Fibroblast of lung (primary cell): ENCODE data around the gene COL9A2.

Source experiments
- CTCF ChIP-seq, 2 donors: IDR thresholded peaks in 1 of 2; conservative IDR thresholded peaks in 1 of 2; 1 replicate in 1 of 2; 2 replicates in 1 of 2; pipeline ENCODE4 v1.5.1; 2011 to 2012; ENCODE audit warnings: low read length in 2 of 2, control low read depth in 1 of 2, inconsistent platforms in 1 of 2, low read depth in 1 of 2, mild to moderate bottlenecking in 1 of 2
- EZH2 ChIP-seq: IDR thresholded peaks from 2 replicates; pipeline ENCODE4 v1.5.1; 2012; ENCODE audit warnings: low read length, control low read depth, mild to moderate bottlenecking; ENCODE audit errors: missing control alignments

- no peak for TF ChIP-seq EZH2
- TF ChIP-seq CTCF (conservative IDR thresholded peaks at IDR 0.05 in 1 of 2, IDR thresholded peaks at IDR 0.05 in 1 of 2; ENCODE audit: low read depth in 1 of 2, low read length in 2 of 2): no peak
Observed at GRCh38 chr1:40344597-40344996, 27.5 kb upstream of the COL9A2 start.
